Osteocyte (in vitro differentiated cells): ENCODE measurements around the gene FBXO15. TPM values are rescaled to one million over a fixed set of nuclear protein-coding genes. Genes with fewer than 3 reads are reported as not detected.

Experiments
- DNase-seq: peaks from one replicate; pipeline ENCODE4 v3.0.0; 2021; ENCODE audit warnings: mixed read lengths; ENCODE audit not compliant: unreplicated experiment; ENCODE audit errors: extremely low spot score
- H3K27ac Mint-ChIP-seq: one replicate; pipeline ENCODE4 v1.8.0; 2021; ENCODE audit warnings: mild to moderate bottlenecking, mixed read lengths; ENCODE audit not compliant: unreplicated experiment
- H3K27me3 Mint-ChIP-seq: one replicate; pipeline ENCODE4 v1.8.0; 2021; ENCODE audit warnings: mixed read lengths; ENCODE audit not compliant: unreplicated experiment
- H3K36me3 Mint-ChIP-seq: one replicate; pipeline ENCODE4 v1.8.0; 2021; ENCODE audit warnings: mixed read lengths; ENCODE audit not compliant: unreplicated experiment
- H3K4me1 Mint-ChIP-seq: one replicate; pipeline ENCODE4 v1.8.0; 2021; ENCODE audit warnings: mixed read lengths; ENCODE audit not compliant: unreplicated experiment
- H3K4me3 Mint-ChIP-seq: one replicate; pipeline ENCODE4 v1.8.0; 2021; ENCODE audit warnings: mild to moderate bottlenecking, moderate library complexity, mixed read lengths; ENCODE audit not compliant: unreplicated experiment
- H3K9me3 Mint-ChIP-seq: one replicate; pipeline ENCODE4 v1.8.0; 2021; ENCODE audit warnings: mixed read lengths; ENCODE audit not compliant: unreplicated experiment
- CTCF ChIP-seq: fragments of 200-600 bp; sonication (generic); IDR thresholded peaks from 2 replicates; pipeline ENCODE4 v1.5.0; 2021; ENCODE audit warnings: antibody characterized with exemption, mild to moderate bottlenecking, moderate library complexity
- total RNA-seq: library from RNA; stranded (reverse); gene quantifications from 2 replicates; pipeline ENCODE4 v1.2.1, GENCODE V29; 2021

The FBXO15 gene
- total RNA-seq, 1 donor from 2014 or later: 0.86 TPM

GRCh38 chr18:74155276-74155675 is 7.6 kb upstream of the FBXO15 start:
- no peak overlapping the region for H3K4me3 Mint-ChIP-seq
- H3K36me3 Mint-ChIP-seq: peaks cover 26% of the 10 kb centered on the region

GRCh38 chr18:74154716-74155115 is 7.1 kb upstream of the FBXO15 start:
- Mint-ChIP-seq H3K4me1 (peaks cover 14% of the 10 kb centered on the region), H3K27ac (no peak overlapping the region), H3K27me3 (no peaks in the 10 kb centered on the region), H3K4me3 (no peak overlapping the region), H3K36me3 (peaks cover 25% of the 10 kb centered on the region), H3K9me3 (no peaks in the 10 kb centered on the region)
- no peak for DNase-seq
- TF ChIP-seq CTCF: no peak

More at GRCh38 chr18:74155276-74155675, 7.6 kb upstream of the FBXO15 start:
- Mint-ChIP-seq H3K27me3 (no peaks in the 10 kb centered on the region), H3K27ac (no peak overlapping the region), H3K9me3 (no peaks in the 10 kb centered on the region), H3K4me1 (peaks cover 10% of the 10 kb centered on the region)
- DNase-seq: no peak
- no peak for TF ChIP-seq CTCF

GRCh38 chr18:74153793-74154192 is 6.2 kb upstream of the FBXO15 start:
- no peaks in the 10 kb centered on the region for H3K27me3 Mint-ChIP-seq
- peaks cover 20% of the 10 kb centered on the region for H3K36me3 Mint-ChIP-seq
- H3K4me1 Mint-ChIP-seq: peaks cover 23% of the 10 kb centered on the region
- TF ChIP-seq CTCF: no peak
- no peak overlapping the region for H3K4me3 Mint-ChIP-seq
- no peak overlapping the region for H3K27ac Mint-ChIP-seq
- DNase-seq: no peak
- no peaks in the 10 kb centered on the region for H3K9me3 Mint-ChIP-seq

GRCh38 chr18:74153377-74153776 is 5.7 kb upstream of the FBXO15 start:
- Mint-ChIP-seq H3K9me3 (no peaks in the 10 kb centered on the region), H3K27ac (no peak overlapping the region), H3K36me3 (peaks cover 17% of the 10 kb centered on the region), H3K4me3 (no peak overlapping the region), H3K4me1 (peaks cover 23% of the 10 kb centered on the region), H3K27me3 (no peaks in the 10 kb centered on the region)
- TF ChIP-seq CTCF: no peak
- DNase-seq: no peak

GRCh38 chr18:74152857-74153256 is 5.2 kb upstream of the FBXO15 start:
- no peak for DNase-seq
- no peaks in the 10 kb centered on the region for H3K27me3 Mint-ChIP-seq
- H3K36me3 Mint-ChIP-seq: peaks cover 15% of the 10 kb centered on the region
- TF ChIP-seq CTCF: no peak
- H3K4me3 Mint-ChIP-seq: no peak overlapping the region
- peaks cover 23% of the 10 kb centered on the region for H3K4me1 Mint-ChIP-seq
- H3K27ac Mint-ChIP-seq: no peak overlapping the region
- no peaks in the 10 kb centered on the region for H3K9me3 Mint-ChIP-seq
